Gastroesophageal sphincter (tissue), 3 donors: Measurements from ENCODE around the gene KISS1R.

Source experiments
- CTCF ChIP-seq, 4 experiments: fragments of 200-600 bp in 2 of 4; fragments of 450-650 bp in 2 of 4; sonication (generic) in 1 of 4; IDR thresholded peaks; one replicate each; pipeline ENCODE4 v1.5.1; 2017 to 2019; ENCODE audit warnings: antibody characterized with exemption in 4 of 4, mild to moderate bottlenecking in 2 of 4, moderate library complexity in 2 of 4
- EP300 ChIP-seq: sonication (generic); formaldehyde crosslinking; IDR thresholded peaks from one replicate; pipeline ENCODE4 v1.6.1; 2017; ENCODE audit warnings: antibody characterized with exemption, mild to moderate bottlenecking
- POLR2A ChIP-seq, 2 donors: fragments of 450-650 bp; IDR thresholded peaks; one replicate each; pipeline ENCODE4 v1.6.1; 2017; ENCODE audit warnings: antibody characterized with exemption in 2 of 2, mild to moderate bottlenecking in 2 of 2, moderate library complexity in 1 of 2
- POLR2AphosphoS5 ChIP-seq: sonication (generic); formaldehyde crosslinking; IDR thresholded peaks from one replicate; pipeline ENCODE4 v1.6.1; 2017; ENCODE audit warnings: antibody characterized with exemption

- no peak for TF ChIP-seq CTCF (IDR thresholded peaks at IDR 0.05)
- no peak for TF ChIP-seq EP300
- TF ChIP-seq POLR2AphosphoS5, result no peak
- TF ChIP-seq POLR2A (IDR thresholded peaks at IDR 0.05), result no peak
Observed at GRCh38 chr19:875265-875879, 41.8 kb upstream of the KISS1R start.
